ENCODE results near the gene DUXB.

DUXB gene

DNA sequence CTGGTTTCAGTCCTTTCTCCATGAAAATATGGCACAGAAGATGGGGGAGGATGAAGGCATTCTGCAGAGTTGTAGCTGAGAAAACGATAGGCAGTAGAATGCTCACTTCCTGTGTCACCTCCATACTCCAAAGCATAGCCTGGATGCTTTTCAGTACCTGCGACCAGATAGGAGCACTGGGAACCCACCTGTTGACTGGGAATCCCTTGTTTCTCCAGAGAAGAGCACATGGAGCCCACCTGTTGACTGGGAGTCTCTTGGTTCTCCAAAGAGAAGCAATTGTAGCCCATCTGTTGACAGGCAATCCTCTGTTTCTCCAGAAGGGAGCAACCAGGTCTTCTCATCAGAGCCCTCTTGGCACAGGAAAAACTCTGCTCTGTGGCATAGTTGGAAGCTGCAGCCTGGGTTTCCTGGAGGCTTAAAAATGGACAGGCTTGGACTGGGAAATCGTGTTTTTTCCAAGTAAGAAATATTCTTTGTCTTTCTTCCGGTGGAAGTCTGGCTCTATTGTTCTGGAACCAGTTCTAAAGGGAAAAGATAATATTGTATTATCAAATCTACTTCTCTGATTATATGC lies 40.4 kb downstream of the DUXB start:
- no peak for DNase-seq (ENCODE audit: low read depth in 1 of 2, low spot score in 1 of 2)

DNA sequence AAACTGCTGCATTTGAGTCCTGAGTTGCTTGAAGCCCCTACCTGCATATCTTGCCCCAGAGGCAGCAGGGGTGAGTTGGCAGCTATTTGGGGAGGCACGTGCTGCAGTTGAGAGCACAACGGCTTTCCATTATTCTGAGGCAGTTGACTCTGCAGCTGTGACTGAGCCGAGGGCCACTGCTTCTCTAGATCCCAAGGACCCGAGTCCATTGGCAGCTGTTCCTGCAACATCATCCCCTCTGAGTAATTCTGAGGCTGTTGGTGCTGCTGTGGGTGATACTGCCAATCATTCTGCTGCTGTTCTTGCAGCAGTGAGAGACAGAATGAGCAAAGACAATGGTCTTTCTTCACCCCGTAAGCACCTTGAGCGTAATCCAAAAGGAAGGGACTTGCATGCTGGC lies 40.9 kb downstream of the DUXB start:
- DNase-seq (ENCODE audit: low read depth in 1 of 2, low spot score in 1 of 2) = no peak

DNA sequence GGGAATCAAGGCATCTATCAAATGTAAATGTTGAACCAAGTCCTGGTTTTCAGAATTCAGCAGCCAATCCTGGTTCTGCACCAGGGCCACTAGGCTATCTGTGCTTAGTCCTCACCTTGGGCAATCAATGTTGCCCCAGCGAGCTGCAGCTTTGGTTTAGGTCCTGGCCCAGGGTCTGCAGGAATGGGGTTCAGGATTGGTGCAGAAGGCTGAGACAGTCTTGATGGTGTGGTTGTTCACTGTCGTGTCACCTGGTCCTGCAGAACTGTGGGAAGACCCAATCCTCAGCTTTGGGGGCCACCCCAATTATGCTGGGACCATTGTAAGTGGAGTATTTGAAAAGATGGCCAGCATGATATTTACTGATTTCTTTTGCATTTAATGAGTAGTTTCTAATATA lies 43.1 kb downstream of the DUXB start:
- DNase-seq (ENCODE audit: low read depth in 1 of 2, low spot score in 1 of 2) = no peak

DNA sequence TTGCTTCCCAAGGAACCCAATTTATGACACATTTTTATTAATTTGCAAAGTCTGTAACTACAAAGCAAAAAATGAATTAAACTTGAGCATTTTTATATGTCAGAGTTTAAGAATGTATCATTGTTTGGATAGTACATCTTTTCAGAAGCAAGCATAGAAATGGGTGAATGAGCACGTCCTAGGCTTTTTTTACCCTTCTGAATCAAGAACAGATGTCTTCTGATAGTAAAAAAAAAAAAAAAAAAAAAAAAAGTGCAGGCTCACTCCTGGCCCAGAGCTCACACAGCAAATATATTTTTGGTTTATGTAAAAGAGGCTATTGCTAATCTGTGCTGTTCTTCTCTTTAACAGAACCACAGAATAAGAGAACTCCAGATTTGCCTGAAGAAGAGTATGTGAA lies 47.3 kb downstream of the DUXB start:
- no peak for DNase-seq (ENCODE audit: low read depth in 1 of 2, low spot score in 1 of 2)

DNA sequence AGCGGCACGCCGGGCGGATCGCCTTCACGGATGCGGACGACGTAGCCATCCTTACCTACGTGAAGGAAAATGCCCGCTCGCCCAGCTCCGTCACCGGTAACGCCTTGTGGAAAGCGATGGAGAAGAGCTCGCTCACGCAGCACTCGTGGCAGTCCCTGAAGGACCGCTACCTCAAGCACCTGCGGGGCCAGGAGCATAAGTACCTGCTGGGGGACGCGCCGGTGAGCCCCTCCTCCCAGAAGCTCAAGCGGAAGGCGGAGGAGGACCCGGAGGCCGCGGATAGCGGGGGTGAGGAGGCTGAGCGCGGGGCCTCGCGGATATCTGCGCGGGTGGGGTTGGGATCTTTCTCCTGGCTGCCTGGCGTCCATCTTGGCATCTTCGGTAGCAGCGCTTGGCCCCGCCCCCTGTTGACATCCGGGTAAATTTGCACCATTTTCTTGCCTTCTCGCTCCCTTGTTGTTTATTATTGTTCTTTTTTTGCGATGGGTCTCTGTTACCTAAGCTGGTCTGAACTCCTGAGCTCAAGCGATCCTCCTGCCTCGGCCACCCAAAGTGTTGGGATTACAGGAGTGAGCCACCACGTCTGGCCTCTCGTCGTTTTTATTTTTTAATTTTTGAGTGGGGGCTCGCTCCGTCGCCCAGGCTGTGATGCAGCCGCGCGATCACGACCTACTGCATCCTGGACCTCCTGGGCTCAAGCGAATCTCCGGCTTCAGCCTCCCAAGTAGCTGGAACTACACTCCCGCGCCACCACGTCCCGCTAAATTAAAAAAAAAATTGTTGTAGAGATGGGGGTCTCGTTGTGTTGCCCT lies 52.8 kb downstream of the DUXB start:
- DNase-seq (ENCODE audit: low read depth in 1 of 2, low spot score in 1 of 2) = peak; percentile 73 to 82

DNA sequence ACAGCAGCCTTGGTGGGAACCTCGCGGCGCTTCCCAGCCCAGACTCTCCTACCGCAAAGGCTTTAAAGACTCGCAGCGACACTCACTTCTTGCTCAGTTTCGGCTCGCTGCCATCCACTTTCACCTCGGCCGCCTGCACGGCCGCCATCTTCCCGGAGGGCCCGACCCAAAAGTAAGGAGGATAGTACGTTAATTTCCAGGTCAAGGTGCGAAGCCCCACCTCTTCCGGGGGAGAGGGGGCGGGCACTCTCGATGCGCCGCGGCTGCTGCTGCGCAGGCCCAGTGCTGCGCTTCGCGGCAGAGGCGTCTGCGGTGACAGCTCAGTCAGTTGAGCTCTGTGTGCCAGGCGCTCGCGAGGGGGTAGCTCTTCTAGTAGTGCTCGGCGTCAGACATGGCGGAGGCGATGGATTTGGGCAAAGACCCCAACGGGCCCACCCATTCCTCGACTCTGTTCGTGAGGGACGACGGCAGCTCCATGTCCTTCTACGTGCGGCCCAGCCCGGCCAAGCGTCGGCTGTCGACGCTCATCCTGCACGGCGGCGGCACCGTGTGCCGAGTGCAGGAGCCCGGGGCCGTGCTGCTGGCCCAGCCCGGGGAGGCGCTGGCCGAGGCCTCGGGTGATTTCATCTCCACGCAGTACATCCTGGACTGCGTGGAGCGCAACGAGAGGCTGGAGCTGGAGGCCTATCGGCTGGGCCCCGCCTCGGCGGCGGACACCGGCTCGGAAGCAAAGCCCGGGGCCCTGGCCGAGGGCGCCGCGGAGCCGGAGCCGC lies 53.6 kb downstream of the DUXB start, which contains the start of the genes KARS1 and TERF2IP:
Gene KARS1 (minus strand): TSS at position 174 of the 773 bp plus-strand sequence. CDS start 26 bp downstream, at position 148.
Gene TERF2IP (plus strand): TSS at position 282 of the 773 bp plus-strand sequence. CDS start 110 bp downstream, at position 392.
- DNase-seq (ENCODE audit: low read depth in 1 of 2, low spot score in 1 of 2) = peak; percentile 87 to 93

DNA sequence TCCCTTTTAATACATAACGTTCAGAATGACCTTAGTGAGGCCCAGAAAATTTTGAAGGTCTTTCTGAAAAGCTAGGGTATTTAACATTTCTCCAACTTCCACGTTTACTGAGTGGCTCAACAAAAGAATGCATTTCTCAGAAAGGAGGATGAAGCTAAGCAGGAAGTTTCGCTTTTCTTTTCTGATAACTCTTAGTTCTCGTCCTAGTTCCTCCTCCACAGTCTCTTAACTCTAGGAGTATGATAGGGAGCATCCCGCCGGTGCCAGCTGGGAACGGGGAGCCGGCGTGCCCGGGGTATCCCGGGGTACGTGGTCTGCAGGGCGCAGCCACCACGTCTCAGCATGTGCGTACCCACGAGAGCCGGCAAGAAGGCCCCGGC lies 54.2 kb downstream of the DUXB start:
- no peak for DNase-seq (ENCODE audit: low read depth in 1 of 2, low spot score in 1 of 2)

DNA sequence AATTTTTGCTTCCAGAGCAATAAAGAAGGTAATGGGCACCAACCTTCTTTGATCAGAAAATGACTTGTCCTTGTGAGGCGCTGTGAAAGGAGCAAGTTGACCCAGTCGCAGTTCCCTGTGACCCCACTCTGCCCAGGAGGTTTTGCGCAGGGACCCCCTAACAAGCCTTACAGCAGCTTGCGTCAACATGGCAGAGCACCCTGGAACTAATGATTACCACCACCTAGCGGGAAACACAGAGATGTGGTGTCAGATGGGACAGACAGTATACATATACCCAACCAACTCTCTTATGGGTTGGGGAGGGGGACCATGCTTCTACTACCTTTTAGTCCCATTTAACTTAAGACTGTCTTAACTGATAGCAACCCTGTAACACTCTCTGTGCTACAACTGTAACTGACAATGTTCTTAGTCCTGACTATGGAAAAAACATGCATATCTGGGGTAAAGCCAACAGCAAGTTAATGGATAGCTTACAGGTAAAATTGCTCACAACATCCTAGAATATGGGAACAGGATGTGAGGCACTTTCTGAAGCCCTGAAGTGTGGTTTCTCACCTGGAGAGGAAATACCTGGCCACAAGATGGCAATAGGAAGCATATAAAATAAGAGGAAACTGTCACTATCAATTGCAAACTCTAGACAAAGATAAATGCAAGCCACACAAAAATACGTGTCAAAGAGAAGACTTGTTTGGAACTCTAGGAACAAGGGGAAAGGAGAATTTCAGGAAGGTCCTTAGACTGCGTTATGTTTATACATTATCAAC lies 56.8 kb downstream of the DUXB start:
- no peak for DNase-seq (ENCODE audit: low read depth in 1 of 2, low spot score in 1 of 2)
